Lung microvascular endothelial cell (primary cell): ENCODE measurements around the gene STX4. TPM values are rescaled to one million over a fixed set of nuclear protein-coding genes. Genes with fewer than 3 reads are reported as not detected.

ENCODE experiments used
- DNase-seq, 2 donors: peaks; one replicate each; pipeline versions ENCODE4 v3.0.0 to v3.0.0-alpha.2; 2010; ENCODE audit warnings: low read depth in 2 of 2
- total RNA-seq: library from RNA; depleted of rRNA; stranded (reverse); fragments of >200 nt; gene quantifications from 2 replicates; pipeline ENCODE4 v1.2.1, GENCODE V29; 2014

STX4 gene
- total RNA-seq, 1 donor from 2014 or later, result 27.0 TPM

DNA sequence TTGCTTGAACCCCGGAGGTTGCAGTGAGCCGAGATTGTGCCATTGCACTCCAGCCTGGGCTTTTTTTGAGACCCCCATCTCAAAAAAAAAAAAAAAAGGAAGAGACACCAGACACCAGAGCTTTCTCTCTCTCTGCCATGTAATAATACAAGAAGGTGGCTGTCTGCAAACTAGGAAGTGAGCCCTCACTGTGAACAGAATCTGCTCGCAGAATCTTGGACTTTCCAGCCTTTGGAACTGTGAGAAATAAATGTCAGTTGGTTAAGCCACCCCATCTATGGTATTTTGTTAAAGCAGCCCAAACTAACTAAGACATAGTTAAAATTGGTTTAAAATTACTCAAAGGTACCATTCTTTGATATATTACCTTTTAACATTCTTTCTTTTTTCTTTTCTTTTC lies 12.8 kb upstream of the STX4 start:
- DNase-seq, result no peak

DNA sequence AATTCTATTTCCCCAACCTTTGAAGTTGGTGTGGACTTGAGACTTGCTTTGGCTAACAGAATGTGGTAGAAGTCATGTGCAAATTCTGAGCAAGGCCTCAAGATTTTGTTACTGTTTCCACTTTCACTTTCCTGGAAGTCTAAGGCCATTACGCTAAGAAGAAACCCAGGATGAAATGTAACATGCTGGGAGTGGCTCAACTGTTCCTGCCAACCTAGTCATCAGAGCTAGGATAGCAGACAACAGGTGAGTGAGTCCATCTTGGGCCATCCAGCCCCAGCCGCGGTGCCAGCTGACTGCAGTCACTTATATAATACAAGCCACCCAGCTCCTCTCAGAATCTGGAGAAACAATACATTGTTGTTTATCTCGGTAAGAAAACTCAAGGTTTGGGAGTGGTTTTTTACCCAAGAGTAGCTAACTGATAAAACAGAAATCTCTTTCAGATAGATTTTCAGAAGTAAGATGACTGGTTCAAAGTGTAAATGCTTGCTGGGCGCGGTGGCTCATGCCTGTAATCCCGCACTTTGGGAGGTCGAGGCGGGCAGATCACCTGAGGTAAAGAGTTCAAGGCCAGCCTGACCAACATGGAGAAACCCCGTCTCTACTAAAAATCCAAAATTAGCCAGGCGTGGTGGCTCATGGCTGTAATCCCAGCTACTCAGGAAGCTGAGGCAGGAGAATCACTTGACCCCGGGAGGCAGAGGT lies 10.7 kb upstream of the STX4 start:
- no peak for DNase-seq

DNA sequence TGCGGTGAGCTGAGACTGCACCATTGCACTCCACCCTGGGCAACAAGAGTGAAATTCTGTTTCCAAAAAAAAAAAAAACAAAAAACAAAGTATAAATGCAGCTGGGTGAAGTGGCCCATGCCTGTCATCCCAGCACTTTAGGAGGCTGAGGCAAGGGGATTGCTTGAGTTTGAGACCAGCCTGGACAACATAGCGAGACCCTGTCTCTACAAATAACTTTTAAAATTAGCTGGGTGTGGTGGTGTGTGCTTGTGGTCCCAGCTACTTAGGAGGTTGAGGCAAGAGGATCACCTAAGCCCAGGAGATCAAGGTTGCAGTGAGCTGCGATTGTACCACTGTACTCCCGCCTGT lies 10.1 kb upstream of the STX4 start:
- DNase-seq, result no peak

DNA sequence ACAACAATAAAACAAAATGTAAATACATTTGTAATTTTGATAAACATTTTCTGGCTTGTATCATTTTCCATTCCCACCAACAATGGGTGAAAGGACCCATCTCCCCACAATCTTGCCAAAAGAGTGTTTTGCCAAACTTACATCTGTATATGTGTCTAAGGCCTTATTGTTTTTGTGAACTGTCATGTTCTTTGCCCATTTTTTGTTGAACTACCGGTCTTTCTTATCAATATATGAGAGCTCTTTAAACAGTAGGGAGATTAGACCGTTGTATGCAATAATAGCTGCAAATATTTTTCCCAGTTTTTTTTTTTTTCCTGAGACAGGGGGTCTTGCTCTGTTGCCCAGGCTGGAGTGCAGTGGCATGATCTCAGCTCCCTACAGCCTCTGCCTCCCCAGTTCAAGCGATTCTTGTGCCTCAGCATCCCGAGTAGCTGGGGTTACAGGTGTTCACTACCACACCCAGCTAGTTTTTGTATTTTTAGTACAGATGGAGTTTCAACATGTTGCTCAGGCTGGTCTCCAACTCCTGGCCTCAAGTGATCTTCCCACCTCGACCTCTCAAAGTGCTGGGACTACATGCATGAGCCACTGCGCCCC lies 9.6 kb upstream of the STX4 start:
- DNase-seq, result no peak

DNA sequence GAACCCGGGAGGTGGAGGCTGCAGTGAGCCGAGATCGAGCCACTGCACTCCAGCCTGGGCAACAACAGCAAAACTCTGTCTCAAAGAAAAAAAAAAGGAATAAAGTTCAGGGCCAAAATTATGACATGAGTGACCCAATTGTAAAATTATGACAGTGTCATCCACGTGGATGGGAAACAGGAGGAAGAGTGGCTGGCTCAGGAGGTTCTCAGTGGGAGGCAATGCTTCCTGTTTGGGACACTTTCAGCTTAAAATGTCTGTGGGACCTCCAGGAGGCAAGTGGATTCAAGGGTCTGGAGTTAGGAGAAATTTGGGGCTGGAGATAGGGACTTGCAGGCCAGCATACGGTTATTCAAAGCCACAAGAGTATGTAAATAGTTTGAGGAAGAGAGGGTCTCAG lies 8.0 kb upstream of the STX4 start:
- DNase-seq, result peak in 1 of 2 donors; percentile 24

DNA sequence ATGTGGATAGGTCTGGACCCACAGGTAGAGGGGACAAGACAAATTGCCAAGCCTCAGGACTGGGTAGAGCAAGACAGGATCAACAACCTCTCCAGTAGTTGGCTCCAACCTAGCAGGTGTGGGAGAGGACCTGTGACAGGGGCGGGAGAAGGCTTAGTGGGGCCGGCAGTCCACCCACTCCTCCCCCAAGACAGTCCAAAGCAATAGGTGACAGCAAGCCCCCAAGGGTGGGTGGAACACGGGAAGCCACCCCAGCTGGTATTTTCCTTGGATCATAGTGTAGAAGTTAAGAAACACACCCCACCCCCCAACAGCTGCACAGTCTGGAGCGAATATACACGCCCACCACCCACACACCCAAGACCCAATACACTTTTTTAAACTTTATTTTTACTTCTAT lies 4.1 kb upstream of the STX4 start:
- no peak for DNase-seq

DNA sequence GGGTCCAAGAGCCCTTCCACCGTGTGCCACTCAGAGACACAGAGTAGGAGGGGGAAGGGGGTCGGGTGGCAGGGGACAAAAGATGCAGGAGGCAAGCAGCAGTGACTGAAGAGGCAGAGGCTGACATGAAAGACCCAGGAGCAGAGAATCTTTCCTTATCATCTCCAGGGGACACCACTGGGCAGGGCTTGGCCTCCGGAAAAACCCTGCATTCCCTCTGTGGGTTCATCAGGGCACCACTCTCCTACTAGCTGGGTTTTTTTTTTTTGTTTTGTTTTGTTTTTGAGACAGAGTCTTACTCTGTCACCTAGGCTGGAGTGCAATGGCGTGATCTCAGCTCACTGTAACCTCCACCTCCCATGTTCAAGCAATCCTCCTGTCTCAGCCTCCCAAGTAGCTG lies 2.1 kb upstream of the STX4 start:
- DNase-seq, result no peak

DNA sequence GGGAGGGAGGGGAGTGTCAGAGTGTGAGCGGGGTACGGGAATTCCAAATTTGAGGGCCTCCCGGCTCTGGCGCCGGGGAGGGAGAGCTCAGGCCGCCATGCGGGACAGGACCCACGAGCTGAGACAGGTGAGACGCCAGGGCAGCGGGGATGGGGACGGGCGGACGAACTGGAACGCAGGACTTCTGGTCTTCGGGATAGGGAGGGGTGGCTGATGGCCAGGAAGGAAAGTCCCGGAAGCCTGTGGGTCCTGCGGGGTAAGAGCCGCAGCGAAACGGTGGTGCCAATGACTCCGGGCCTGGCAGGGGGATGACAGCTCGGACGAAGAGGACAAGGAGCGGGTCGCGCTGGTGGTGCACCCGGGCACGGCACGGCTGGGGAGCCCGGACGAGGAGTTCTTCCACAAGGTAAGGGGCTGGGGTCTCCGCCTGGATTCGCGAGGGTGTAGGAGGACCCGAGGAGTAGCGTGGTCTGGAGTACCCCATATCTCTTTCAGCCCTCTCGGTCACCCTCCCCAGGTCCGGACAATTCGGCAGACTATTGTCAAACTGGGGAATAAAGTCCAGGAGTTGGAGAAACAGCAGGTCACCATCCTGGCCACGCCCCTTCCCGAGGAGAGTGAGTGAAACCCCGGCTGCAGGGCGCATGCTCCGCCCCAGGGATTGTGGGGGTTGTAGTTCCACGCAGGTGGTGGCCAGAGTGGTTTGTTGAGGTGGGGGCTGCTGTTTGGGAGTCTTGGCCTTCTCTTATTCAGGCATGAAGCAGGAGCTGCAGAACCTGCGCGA lies 543 bp downstream of the STX4 start:
- DNase-seq, result peak; percentile 86 to 89

DNA sequence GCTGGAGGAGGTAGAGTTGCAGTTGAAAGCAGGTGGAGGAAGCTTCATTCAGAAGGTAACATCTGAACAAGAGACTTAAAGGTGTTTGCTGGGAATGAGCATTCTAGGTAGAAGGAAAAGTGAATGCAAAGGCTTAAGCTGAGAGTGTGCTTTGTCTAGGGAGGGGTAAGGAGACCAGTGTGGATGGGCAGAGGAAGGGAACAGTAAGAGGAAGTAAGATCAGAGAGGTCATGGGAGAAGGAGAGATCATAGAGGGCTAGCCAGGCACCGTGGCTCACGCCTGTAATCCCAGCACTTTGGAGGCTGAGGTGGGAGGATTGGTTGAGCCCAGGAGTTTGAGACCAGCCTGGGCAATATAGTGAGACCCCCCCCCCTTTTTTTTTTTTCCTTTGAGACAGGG lies 3.3 kb downstream of the STX4 start:
- DNase-seq, result peak in 1 of 2 donors; percentile 29

DNA sequence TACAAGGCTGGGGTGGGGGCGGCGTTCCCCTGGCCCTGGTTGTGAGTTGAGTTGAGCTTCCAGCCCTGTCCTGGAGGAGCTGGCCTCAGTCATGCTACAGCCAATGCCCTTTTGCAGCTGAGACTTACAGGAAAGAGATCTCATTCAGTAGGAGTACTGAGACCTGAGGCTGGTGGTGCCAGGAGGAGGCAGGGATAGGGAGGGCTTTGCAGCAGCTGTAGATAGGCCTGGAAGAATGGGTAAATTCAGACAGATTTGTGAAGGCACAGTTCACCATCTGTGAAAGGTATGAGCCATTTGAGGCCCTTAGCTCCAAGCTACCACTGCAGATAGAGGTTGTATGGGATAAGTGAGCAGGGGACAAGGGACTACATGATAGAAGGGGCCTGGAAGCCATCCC lies 5.6 kb downstream of the STX4 start:
- no peak for DNase-seq

DNA sequence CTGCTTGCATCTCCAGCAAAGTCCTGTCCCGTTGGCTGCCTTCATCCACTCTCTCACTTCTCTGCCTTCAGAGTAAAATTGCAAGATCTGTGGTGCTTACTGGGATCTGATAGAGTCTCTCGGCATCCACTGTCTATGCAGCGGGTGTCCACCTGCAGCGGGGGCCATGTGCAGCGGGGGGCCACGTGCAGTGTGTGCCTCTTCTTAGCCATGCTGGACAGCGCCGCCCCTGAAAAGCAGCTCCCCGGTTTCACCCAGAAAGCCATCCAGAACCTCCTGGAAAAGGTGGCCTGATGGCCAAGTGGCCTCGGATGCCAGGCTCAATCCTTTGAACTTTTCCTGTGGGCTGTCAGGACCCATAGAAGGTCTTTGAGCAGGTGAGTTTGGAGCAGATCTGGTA lies 9.5 kb downstream of the STX4 start:
- DNase-seq, result no peak

DNA sequence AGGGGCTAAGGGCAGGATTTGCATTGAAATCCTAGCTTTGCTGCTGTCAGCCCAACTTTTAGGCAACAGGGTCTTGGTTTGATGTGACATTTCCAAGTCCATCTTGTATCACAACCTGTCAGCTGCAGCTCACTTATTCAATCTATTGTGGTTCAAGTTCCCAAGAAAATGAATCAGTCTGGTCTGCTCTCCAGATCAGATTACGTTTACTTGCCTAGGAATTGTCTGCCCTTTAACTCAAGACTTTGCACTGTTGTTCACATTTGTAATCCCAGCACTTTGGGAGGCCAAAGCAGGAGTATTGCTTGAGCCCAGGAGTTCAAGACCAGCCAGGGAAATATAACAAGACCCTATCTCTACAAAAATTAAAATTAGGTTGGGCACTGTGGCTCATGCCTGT lies 10.0 kb downstream of the STX4 start:
- no peak for DNase-seq

DNA sequence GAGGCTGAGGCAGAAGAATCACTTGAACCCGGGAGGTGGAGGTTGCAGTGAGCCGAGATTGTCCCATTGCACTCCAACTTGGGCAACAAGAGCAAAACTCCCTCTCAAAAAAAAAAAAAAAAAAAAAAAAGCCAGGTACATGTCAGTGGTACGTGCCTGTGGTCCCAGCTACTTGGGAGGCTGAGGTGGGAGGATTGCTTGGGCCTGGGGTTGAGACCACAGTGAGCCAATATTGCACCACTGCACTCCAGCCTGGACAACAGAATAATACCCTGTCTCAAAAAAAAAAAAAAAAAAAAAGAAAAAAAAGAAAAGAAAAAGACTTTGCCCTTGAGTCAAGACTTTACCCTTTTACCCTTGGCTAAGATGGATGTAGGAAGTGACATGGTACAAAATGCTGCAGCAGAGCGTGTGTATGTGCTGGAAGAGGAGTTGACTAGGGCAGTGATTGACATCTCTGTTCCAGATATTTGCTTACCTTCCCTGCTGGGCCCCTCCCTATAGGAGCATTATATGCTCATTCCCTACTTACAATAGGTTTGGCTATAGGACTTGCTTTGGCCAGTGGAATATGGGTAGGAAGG lies 10.6 kb downstream of the STX4 start:
- no peak for DNase-seq

DNA sequence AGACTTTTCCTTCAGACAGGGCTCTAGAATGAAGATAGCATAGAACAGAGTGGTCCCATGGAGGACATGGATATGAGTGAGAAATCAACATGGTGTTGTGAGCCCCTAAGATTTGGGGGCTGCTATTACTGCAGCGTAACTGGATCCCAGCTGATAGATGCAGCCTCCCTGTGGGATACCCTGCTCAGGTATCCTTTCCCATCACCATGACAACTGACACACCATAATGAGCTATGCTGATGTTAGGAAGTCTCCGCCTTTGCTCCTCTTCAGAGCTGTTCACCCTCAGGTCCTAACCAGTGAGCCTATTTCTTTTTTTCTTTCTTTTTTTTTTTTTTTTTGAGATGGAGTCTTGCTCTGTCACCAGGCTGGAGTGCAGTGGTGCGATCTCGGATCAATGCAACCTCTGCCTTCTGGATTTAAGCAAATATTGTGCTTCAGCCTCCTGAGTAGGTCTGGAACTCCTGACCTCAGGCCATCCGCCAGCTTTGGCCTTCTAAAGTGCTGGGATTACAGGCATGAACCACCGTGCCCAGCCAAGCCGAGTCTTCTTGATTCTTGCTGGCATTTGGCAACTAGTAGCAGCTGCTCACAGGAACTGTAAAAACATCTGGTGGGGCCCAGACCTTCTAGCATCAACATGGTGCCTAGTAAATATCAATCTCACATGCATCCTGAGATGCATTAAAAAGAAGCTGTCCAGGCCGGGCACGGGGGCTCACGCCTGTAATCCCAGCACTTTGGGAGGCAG lies 17.1 kb downstream of the STX4 start:
- no peak for DNase-seq

DNA sequence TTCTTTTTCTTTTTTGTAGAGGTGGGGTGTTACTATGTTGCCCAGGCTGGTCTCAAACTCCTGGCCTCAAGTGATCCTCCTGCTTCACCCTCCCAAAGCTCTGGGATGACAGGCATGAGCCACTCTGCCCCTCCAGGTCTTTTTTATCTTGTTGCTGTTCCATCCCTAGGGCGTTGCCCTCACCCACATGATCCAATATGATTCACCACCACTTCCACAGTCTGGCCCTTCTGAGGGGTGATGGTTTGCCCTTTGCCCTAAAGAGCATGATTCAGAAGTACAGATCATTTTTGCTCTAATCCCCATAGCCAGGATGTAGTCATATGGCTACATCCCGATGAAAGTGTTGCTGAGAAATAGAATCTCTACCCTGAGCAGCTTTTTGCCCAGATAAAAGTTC lies 18.8 kb downstream of the STX4 start:
- peak; percentile 30 to 87 for DNase-seq

DNA sequence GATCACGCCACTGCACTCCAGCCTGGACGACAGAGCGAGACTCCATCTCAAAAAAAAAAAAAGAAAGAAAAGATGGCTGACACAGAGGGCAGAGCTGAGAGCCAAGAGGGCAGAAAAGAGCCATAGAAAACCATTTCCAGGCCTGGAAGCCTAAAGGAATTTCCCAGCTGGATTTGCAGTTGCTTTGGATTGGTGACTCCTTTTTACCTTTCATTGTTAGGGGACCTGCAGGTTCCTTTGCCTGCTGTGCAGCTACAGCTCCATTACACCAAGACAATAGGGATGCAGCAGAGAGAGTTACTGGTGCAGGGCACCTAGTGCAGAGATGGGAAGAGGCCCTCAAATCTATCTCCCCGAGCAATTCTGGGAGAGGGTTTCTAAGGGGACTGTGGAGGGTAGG lies 22.3 kb downstream of the STX4 start:
- DNase-seq, result no peak

DNA sequence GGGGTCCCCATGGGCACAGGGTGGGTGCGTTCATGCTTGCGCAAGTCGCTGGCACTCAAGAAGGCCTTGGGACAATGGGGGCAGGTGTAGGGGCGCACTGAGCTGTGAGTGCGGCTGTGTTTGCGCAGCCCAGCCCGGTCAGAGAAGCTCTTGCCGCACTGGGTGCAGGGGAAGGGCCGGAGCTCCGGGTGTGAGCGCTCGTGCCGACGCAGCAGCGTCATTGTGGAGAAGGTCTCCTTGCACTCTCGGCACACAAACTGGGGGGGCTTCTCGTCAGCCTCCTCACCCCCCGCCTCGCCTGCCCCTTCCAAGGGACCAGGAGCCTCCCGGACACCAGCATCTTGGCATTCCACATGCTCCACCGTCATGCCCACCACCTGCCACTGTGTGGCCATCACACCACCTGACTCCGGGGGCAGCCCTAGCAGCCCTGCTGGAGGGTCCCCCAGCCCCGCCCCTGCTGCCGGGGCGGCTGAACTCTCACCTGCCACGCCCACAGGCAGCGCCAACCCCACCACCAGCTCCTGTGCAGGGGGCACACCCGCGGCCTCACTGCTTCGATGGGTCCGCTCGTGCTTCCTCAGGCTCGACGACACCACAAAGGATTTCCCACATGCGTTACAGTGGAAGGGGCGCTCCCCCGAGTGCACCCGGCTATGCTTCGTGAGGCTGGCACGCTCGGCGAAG lies 27.9 kb downstream of the STX4 start:
- DNase-seq, result no peak

DNA sequence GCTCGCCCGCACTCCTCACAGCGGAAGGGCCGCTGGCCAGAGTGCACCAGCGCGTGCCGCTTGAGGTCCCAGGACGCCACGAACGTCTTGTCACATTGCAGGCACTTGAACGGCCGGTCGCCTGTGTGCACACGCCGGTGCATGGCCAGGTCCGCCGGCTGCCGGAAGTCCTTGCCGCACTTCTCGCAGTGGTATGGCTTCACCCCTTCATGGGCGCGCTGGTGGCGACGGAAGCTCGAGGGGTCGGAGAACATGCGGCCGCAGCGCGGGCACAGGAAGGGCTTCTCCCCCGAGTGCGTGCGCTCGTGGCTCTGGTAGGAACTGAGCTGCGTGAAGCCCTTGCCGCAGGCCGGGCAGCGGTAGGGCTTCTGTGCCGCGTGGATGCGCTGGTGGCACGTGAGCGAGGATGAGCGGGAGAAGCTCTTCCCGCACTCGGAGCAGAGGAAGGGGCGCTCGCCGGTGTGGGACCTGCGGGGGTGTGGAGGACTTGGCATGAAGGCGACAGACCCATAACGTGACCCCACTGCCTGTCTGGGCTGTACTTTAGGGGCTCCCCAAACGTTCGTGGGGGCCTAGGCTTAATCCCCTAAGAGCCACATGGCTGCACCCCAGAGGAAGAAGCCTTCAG lies 28.6 kb downstream of the STX4 start:
- DNase-seq, result no peak

DNA sequence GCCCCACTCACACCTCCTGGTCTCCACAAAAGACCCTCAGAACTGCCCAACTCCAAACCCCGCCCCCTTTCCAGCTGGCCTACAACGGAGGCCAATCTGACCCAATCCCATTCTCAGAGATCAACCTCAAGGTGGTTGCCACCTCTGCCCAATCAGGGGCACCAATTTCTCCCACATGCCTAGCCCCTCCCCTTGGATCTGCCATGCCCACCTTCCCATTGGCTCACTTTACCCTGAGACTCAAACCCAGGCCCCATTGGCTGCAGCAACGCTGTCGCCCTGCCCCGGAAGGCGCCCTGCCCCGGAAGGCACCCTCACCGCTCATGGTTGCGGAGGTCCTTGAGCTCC lies 30.1 kb downstream of the STX4 start:
- DNase-seq, result no peak

DNA sequence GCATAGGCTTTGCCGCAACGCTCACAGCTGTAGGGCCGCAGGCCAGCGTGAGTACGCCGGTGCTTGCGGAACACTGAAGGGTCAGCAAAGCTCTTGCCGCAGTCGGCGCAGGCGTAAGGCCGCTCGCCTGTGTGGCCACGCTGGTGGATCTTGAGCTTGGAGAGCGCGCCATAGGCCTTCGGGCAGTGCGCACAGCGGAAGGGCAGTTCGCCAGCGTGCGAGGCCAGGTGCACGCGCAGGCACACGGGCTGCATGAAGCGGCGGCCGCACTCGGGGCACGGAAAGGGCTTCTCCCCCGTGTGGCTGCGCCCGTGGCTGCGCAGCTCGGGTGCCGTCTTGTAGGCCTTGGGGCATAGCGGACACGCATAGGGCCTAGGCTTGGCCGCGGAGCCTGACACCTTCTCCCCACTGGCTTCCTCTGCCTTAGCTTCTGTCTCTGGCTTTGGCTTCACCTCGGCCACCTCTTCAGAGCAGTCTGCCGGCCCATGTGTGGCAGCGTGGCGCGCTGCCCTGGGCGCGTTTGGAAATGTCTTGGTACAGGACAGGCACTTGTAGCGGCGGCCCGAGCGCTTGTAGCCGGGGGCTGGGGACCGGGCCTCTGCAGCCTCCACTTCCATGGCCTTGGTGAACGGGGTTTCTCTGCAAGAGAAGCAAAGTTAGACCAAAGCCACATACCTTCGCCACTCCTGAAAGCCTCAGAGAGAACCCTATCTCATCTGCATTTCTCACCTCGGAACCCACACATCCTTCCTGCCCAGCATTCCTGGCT lies 30.7 kb downstream of the STX4 start:
- DNase-seq, result no peak
